GM19035 (cell line): ENCODE data around the gene GNAO1.

Source experiments
- ATAC-seq: cut with Tn5 transposase; IDR thresholded peaks from one replicate; pipeline ENCODE4 v1.9.1; 2021; ENCODE audit not compliant: unreplicated experiment

The GNAO1 gene

DNA sequence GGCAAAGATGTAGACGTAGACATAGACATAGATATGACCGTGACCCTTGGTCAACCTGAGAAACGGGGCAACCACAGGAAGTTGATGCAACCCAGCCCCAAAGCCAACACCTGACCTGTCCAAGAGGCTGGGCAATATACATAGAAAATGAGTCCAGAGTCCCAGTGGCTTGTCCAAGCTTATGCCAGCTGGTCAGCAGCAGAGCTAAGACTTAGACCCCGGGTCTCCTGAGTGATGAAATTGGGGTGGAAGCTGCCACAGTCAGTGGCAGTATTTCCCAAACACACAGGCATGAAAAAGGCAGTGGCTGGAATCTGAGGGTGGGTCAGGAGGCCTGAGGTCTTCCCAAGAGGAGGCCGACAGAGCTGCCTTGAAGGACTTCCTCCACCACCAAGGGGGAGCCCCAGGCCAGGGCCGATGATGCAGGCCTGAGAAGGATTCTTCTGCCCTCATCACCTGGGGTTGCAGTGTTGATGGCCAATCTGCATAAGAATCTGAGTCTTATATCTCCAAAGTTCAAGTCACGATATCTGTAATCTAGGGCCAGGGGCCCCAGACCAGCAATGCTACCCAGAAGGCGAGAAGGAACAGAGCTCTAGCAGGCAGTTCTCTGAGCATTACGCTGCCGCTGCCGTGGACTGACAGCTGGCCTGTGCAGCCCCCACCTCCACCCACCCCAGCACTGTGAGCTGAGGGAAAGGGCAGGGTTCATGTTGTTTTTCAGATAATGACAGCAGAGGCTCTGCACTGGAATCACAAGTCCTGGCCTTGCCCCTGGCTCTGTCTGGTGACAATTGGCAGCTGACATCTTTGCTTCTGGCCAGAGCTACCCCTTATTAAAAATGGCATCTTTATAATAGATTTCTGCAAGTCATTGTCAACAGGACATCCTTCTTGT lies 72.7 kb downstream of the GNAO1 start:
- no peak for ATAC-seq

DNA sequence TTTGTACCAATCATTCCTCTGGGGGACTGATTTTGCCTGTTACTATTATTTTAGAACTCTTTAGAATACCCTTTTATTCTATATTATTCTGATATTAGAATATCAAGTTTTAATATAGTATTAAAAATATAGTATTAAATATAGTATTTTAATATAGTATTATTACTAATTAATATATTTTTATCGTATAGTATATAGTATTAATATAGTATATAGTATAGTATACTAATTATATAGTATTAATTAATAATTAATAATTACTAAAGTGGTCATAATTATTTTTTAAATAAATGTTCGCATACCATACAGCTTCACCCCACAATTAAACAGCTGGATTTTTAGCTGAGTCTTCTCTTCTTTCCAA lies 73.3 kb downstream of the GNAO1 start:
- ATAC-seq: no peak

DNA sequence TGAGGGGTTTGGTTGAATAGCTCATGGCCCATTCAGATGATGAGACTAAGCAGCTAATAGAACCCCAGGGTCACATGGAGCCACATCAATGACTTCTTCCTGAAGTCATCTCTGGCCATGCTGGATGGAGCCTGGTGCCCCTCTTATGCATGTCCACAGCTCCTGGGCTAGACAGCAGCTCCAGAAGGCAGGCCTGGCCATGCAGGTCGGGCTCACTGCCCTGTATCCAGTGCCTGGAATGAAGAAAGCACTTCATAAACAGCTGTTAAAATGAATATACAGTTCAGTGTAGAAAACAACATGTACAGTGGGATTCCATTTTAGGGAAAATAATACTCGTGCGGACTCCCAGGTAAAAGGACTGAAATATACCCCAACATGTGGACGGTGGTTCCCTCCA lies 73.9 kb downstream of the GNAO1 start:
- no peak for ATAC-seq

DNA sequence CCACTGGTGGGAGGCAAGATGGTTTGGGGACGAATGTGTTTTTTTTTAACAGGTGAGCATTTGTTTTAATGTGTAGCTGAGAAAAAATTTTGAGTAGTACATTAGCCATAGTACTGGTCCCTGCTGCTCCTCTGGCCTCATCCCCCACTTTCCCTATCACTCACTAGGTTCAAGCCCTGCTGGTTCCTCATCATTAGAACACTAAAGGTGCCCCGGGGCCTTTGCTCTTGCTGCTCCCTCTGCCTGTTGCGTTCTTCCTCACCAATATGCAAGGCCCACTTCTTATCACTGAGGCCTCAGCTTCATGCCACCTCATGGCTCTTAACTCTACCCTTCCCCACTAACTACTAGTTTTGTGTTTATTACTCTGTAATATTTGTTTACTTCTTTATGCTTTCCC lies 74.5 kb downstream of the GNAO1 start:
- ATAC-seq: no peak

DNA sequence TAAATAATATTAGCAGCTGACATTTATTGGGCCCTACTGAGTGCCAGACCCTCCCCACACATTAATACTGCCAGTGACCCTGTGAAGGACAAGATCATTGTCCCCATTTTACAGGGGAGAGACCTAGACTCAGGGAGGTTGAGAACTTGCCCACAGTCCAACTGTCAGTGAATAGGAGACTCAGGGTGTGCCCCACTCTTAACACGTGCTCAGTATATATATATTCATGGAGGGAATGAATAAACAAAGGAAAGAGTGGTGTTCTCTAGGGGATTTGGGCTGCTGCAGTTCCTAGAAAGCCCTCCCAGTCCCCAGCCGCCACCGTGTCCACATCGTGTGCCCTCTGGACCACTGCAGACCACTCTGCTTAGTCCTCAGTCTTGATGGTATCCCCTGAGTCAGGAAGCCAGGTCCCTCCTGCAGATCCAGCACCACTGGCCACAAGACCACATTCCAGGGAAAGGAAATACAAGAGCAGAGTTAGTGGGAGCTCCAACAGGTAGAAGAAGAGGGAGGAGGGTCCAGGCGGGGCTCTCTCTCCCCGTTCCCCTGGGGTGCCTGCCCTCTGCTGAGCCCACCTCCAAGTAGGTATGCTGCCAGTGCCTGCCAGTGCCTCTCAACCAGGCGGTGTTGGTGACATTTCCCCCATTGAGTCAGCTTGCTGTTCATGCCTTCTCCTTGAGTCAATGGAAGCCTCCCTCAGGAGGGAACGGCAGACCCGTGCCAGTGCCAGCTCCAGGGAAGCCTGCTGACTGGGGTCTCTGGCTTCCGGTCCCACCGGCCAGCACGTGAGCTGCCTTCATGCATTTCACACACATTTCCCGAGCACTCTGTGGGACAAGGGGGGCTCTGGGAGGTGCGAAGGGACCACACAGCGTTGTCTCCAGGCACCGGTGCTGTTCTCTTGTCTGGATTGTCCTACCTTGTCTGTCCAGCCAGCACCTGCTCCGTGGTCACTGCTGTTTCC lies 75.6 kb downstream of the GNAO1 start:
- ATAC-seq: no peak

DNA sequence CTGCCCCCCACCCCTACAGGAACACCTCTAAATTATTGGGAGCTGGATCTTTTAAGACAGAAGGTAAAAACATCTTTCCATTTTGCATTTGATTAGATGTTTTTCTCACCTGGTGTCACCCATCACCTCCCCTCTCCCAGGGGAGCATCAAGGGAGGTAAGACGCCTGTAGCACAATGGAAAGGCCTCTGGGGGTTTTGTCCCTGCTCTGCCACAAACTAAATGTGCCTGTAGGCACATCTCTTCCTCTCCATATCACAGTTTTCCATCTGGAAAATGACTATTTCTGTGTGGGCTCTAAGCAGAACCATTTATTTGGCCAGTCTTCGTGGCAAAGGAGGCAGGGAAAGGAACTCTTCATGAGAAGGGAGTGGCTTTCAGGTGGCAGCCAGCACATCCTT lies 76.6 kb downstream of the GNAO1 start:
- no peak for ATAC-seq

DNA sequence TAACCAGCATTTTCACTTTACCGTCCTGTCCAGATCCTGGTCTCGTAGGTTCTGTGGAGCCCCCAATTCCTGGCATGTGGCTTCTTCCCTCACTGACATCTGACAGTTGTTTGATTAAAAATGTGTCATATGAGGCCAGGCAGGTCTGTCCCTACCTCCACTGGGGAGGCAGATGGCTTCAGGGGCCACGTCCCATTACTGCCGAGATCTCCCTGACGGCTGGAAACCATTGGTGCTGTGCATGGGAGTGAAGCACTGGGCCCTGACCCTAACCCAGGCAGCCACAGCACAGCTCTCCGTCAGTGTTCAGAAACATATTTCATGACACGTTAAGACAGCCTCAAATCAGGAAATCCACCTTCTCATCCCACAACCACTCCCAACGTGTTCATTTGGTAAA lies 77.5 kb downstream of the GNAO1 start:
- no peak for ATAC-seq

DNA sequence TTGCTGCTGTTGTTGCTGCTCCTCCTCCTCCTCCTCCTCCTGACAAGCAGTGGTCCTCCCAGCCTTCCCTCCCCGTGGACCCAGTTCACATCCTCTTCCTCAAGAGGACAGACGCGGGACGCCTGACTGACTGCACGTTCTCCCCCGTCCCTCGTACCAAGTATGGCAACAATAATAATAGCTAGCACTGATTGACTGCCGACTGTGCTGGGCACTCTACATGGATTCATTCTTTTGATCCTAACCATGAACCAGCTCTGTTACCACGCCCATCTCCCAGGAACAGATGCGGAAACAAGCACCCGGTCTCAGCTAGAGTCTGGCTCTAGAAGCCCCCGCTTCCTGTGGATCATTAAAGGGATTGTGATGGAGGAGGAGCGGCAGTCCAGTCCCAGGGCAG lies 78.0 kb downstream of the GNAO1 start:
- ATAC-seq: no peak

DNA sequence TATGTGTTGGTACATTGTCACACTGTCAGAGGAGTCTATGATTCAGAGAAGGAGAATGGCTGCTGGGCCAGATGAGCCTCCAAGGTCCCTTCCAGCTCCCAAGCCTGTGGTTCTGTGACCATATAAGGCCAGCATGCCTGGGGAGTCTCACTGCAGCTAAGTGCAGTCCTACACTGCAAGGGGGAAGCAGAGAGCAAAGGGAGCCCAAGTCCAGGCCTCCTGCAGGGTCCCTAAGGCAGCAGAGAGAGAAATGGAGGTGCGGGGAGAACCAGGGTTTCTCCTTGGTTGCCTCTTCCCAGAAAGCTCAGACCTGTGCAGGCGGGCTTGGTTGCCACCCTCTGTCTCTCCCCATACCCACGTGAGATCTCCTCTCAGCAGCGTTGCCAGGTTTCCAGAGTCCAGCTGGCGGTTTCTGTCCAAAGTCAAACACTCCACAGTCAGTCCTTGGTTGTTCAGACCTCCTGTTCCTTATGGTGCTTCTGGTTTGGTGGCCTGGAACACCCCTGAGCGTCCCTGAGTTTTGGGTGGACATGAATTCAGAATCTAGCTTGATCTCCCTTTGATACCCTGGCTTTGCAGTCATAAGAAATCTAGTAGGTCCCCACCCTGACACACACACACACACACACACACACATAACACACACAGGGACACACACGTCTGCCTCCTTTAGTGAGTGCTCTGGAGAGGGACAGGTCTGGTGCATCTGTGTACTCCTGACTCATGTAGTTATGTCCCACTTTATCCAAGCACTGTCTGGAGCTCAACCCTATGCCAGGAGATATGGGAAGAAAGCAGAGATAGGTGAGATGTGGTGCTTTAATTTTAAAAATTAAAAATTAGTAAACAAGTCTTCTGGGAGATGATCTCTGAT lies 78.8 kb downstream of the GNAO1 start:
- no peak for ATAC-seq

DNA sequence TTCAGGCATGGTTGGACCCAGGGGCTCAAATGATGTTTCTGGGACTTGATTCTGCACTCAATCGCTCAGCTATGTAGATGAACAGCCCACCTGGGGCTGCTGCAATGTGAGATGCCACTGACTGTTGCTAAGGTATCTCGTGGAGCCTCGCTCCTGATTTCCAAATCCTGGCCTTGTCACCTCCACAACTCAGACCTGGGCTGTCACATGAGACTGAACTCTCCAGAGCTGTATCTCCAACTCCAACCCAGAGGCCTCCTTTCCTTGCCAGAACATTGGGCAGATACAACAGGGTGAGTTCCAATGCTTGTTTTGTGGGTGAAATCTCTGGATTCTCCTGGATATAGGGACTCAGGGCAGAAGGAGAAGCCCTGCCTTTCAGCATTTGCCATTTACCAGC lies 79.5 kb downstream of the GNAO1 start:
- no peak for ATAC-seq

DNA sequence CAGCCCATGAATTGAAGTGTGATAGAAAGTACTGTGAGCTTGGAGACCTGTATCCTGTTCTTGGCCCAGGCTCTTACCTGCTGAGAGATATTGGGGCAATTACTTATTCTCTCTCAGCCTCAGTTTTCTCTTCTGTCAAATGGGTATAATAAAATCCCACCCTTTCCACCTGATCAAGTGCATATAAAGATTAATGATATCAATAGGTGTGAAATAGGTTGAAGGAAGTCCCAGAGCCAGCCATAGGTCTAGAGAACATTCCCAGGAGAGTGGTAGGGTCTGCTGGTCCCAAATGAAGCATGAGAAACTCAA lies 81.2 kb downstream of the GNAO1 start:
- ATAC-seq: no peak

DNA sequence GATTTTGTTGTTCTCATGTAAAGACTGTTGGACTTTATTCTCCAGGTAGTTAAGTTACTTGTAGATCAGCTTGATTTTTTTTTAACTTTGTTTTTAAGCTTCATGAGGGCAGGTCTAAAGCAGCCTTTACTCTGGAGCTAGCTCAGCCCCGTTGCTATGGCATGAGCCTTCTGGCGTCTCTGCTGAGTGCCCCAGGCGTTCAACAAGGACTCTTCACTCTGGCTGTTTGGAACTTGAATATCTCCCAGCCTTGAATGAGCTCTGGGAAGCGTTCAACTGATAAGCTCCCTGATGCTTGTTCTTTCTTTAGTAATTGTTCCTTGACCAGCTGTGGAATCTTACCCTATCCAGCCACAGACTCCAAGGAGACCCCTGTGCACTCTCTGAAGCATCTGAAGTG lies 82.3 kb downstream of the GNAO1 start:
- ATAC-seq: no peak

DNA sequence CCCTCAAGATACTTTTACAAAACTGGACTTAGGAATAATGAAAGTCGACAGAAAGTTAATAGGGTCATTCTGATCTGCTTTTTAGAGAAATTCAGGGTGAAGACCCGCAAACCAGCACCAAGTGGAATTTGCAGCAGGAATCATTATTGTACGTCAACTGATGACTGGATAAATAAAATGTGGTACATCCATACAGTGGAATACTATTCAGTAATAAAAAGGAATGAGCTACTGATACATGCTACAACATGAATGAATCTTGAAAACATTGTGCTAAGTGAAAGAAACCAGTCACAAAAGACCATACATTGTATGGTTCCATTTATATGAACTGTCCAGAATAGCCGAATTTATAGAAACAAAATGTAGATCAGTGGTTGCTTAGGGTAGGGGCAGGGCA lies 83.1 kb downstream of the GNAO1 start:
- no peak for ATAC-seq

DNA sequence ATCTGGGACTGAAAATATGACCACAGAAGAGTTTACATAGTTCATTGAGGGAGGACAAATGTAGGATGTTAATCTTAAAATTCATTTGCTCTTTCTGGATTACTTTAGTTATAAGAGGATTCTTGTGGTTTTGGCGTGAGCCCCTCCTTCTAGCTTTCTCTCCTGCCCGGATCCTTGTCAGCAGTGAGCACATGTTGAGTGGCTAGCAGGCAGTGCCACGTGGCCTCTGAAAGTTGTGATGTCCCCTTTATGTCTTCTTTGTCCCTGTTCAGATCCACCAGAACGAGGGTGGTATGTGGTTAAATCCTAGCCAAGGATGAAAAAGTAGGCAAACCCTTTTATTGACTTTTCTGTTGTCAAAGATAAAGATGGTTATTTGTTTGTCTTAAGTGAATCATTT lies 83.8 kb downstream of the GNAO1 start:
- ATAC-seq: no peak

DNA sequence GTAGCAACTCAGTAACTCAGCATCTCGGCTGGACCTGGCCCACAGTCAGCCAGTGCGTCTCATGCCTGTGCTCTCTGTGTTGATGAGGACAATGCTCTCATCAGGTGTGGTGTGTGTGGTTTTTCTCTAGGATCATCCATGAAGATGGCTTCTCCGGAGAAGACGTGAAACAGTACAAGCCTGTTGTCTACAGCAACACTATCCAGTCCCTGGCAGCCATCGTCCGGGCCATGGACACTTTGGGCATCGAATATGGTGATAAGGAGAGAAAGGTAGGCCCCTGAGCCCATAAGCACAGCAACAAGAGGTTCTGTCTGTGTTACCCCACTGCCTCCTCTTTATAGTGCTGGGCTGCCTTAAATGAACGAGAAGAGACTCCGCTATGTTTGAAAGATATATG lies 84.5 kb downstream of the GNAO1 start:
- ATAC-seq: no peak

DNA sequence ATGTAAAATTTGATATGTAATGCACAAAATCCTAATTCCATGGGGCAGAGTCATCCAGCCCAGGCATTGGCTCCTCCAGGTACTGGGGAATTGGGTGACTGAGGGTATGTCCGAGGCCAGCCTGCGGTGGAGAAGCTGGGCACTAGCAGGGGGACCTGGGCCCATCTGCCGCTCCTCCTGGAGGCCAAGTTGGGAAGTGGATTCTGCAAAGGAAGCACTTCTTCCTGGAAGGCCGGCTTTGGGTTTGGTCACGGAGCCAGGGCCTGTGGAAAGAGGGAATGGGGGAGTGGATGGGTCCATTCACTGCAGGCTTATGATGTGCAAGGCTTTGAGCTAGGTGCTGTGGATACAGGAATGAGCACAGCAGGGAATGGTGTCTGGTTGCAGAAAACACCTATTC lies 85.8 kb downstream of the GNAO1 start:
- no peak for ATAC-seq

DNA sequence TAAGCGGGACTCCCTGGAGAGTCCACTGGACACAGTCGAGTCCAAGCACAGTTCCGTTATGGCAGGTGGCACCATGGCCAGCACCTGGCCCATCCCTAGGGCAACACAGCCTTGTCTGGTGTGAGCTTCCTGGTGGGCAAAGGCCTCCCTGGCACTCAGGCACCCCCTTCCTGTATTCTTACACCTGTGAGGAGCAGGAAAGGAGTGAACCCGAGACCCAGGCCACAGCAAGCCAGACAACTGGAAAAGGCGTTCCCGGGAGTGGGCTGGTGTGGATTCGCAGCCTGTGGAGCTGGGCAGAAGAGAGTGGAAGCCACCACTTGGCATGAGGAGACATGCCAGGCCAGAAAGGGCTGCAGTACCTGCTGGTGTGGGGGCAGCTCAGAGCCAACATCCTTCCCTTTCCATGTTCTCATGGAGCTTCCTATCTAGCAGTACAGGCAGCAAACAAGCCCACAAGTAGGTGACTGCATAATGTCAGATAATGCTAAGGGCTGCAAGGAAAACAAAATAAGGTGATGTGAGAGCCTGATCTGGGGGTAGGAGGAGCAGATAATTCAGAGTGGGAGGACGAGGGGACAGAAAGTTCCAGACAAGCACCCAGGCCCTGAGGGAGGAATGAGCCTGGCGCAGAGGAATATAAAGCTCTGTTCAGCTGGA lies 87.0 kb downstream of the GNAO1 start:
- ATAC-seq: no peak

DNA sequence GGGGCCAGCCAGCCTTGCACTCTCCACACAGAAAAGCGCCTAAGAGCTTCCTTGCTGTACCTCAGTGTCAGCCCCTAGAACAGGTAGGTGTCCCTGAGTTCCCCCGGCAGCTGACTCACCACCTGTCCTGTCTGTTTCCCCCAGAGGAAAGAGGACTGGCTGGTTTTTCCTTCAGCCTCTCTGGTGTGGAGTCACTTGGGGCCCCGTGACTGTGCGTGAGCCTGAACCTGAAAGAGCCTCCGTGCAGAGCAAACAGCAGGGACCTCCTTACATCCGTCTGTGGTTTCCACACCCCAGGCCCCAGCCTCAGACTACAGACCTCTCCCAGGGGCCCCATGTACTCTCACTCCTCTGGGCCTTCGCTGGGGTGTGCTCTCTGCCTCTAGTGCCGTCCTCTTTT lies 87.8 kb downstream of the GNAO1 start:
- ATAC-seq: no peak

DNA sequence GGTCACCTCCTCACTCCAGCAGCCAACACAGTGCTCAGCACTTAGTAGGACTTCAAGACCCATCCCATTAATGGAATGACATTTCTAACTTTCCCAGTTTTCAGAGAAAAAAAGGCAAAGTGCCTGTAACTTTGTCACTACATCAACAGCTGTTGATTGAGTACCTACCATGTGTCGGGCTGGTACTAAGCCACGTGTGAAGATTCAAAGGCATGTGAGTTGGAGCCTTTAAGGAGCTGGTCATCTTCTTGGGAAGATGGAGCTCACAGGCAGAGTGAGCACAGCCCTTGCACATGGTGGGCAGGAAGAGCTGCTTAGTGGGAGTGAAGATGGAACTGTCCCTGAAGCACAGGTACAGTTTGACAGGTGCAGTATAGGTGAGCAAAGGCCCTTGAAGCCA lies 88.6 kb downstream of the GNAO1 start:
- ATAC-seq: no peak

DNA sequence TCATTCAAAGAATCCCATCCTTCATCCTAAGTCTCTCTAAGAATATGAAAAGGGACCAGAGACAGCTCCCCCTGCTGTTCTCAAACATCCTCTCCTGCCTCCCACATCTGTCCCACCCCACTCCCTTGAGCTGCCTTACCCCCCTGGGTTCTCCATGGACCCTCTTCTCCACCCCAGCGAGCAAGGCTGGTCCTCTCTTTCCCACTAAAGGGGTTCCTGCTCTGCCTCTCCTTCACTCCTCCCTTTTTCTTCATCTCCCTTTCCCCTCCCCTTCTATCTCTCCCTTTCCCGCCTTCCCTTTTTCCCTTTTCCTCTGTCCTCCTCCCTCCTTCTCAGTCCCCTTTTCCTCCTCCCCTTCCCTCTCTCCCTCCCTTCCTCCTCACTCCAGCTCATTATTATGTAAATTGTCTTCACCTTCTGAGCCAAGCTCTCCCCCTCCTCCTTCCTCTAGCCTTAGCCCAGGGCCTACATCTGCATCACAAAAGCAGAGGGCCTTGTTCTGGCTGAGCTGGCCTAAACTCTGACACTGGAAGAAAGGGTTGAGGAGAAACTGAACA lies 90.0 kb downstream of the GNAO1 start:
- ATAC-seq: no peak

DNA sequence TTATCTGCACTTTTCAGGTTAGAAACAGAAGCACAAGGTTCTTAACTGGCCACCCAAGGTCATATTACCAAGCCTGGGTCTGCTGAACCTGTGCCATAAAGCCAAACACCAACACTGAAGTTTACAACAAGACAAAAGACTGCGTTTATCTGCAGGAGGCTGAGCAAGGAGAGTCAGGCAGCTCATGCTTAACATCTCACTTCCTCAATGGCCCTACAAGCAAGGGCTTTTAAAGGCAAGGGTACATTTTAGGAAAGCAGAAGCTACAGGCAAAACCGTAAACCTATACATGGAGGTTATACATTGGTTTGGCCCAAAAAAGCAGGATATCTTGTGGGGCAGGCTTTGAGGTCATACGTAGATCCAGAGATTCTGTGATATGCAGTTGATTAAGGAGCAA lies 91.2 kb downstream of the GNAO1 start:
- no peak for ATAC-seq
